ENCODE results near the gene POLR3H.
"Not testable (repeated sequence)": the region's sequence is repeated elsewhere in the genome, so short reads cannot be mapped to it uniquely, and the experiment has no call there.

The POLR3H gene

GRCh38 chr22:41564563-41564962, 20.3 kb upstream of the POLR3H start:
- no peak for DNase-seq (ENCODE audit: low spot score)

GRCh38 chr22:41563051-41563711, 18.9 kb upstream of the POLR3H start:
- no peak for DNase-seq (ENCODE audit: low spot score)

GRCh38 chr22:41562461-41562860, 18.2 kb upstream of the POLR3H start:
- DNase-seq (ENCODE audit: low spot score), result no peak

- no peak for DNase-seq (ENCODE audit: low spot score)
These were observed 17.5 kb upstream of the POLR3H start for GRCh38 chr22:41561788-41562187.

- DNase-seq (ENCODE audit: low spot score), result peak; percentile 55
These were observed 17.1 kb upstream of the POLR3H start for GRCh38 chr22:41561335-41561734.

- no peak for DNase-seq (ENCODE audit: low spot score)
These were observed 15.8 kb upstream of the POLR3H start for GRCh38 chr22:41560095-41560471.

GRCh38 chr22:41558241-41558630, 14.0 kb upstream of the POLR3H start:
- DNase-seq (ENCODE audit: low spot score), result not testable (repeated sequence)

GRCh38 chr22:41557401-41558240, 13.4 kb upstream of the POLR3H start:
- DNase-seq (ENCODE audit: low spot score), result peak; percentile 66

- no peak for DNase-seq (ENCODE audit: low spot score)
These were observed 12.3 kb upstream of the POLR3H start for GRCh38 chr22:41556561-41556960.

- DNase-seq (ENCODE audit: low spot score), result no peak
These were observed 11.2 kb upstream of the POLR3H start for GRCh38 chr22:41555325-41555982.

GRCh38 chr22:41551877-41552582, 7.8 kb upstream of the POLR3H start:
- no peak for DNase-seq (ENCODE audit: low spot score)

- no peak for DNase-seq (ENCODE audit: low spot score)
These were observed 6.8 kb upstream of the POLR3H start for GRCh38 chr22:41550952-41551491.

- DNase-seq (ENCODE audit: low spot score), result no peak
These were observed 4.6 kb upstream of the POLR3H start for GRCh38 chr22:41548830-41549211.

GRCh38 chr22:41544671-41545476, 604 bp upstream of the POLR3H start:
- no peak for DNase-seq (ENCODE audit: low spot score)

- DNase-seq (ENCODE audit: low spot score), result no peak
These were observed 2.0 kb downstream of the POLR3H start for GRCh38 chr22:41542224-41542623.

GRCh38 chr22:41541484-41541883, 2.8 kb downstream of the POLR3H start:
- DNase-seq (ENCODE audit: low spot score), result no peak

GRCh38 chr22:41540365-41540764, 3.9 kb downstream of the POLR3H start:
- DNase-seq (ENCODE audit: low spot score), result no peak

- DNase-seq (ENCODE audit: low spot score), result no peak
These were observed 4.3 kb downstream of the POLR3H start for GRCh38 chr22:41540006-41540315.

- DNase-seq (ENCODE audit: low spot score), result no peak
These were observed 4.9 kb downstream of the POLR3H start for GRCh38 chr22:41539146-41540005.

GRCh38 chr22:41538583-41538982, 5.7 kb downstream of the POLR3H start:
- no peak for DNase-seq (ENCODE audit: low spot score)

- no peak for DNase-seq (ENCODE audit: low spot score)
These were observed 7.1 kb downstream of the POLR3H start for GRCh38 chr22:41537203-41537602.
